DND-41 (cell line): ENCODE measurements around the gene GPR146.

Experiments used
- ATAC-seq: fragments of 200-7000 bp; cut with Tn5 transposase; 3 replicates; pipeline ENCODE4 v1.9.1; 2021; ENCODE audit warnings: low read depth; ENCODE audit not compliant: insufficient read depth
- DNase-seq: peaks from one replicate; pipeline ENCODE4 v3.0.0-alpha.2; 2020
- H2AFZ ChIP-seq: 2 replicates; pipeline ENCODE4 v1.6.0; 2012; ENCODE audit warnings: low read depth, low read length
- H3K27ac ChIP-seq: 2 replicates; pipeline ENCODE4 v1.5.1; 2012; ENCODE audit warnings: low read length, inconsistent platforms
- H3K27me3 ChIP-seq: fragments of 200-600 bp; sonication (generic); 2 replicates; pipeline ENCODE4 v1.6.0; 2012; ENCODE audit warnings: low read length, mild to moderate bottlenecking, inconsistent platforms; ENCODE audit not compliant: insufficient read depth, poor library complexity
- H3K36me3 ChIP-seq: 2 replicates; pipeline ENCODE4 v1.5.1; 2012; ENCODE audit warnings: low read length, inconsistent platforms; ENCODE audit not compliant: insufficient read depth
- H3K4me1 ChIP-seq: 2 replicates; pipeline ENCODE4 v1.5.1; 2012; ENCODE audit warnings: mild to moderate bottlenecking, low read length; ENCODE audit not compliant: insufficient read depth
- H3K4me2 ChIP-seq: 2 replicates; pipeline ENCODE4 v1.6.0; 2012; ENCODE audit warnings: mild to moderate bottlenecking, moderate library complexity, low read length, inconsistent platforms; ENCODE audit not compliant: insufficient read depth
- H3K4me3 ChIP-seq, 2 experiments: fragments of 200-600 bp in 1 of 2; shearing (Covaris generic) in 1 of 2; 2 replicates each; pipeline ENCODE4 v1.5.1; 2012 to 2016; ENCODE audit warnings: inconsistent platforms in 2 of 2, low read length in 2 of 2, mild to moderate bottlenecking in 2 of 2, low read depth in 1 of 2, moderate library complexity in 1 of 2
- H3K79me2 ChIP-seq: 2 replicates; pipeline ENCODE4 v1.6.0; 2012; ENCODE audit warnings: low read length, inconsistent platforms; ENCODE audit not compliant: insufficient read depth
- H3K9ac ChIP-seq: 2 replicates; pipeline ENCODE4 v1.6.0; 2012; ENCODE audit warnings: low read depth, mild to moderate bottlenecking, inconsistent platforms, low read length, moderate library complexity
- H3K9me3 ChIP-seq: 2 replicates; pipeline ENCODE4 v1.5.1; 2012; ENCODE audit warnings: low read length, moderate library complexity, mild to moderate bottlenecking, inconsistent platforms; ENCODE audit not compliant: insufficient read depth, severe bottlenecking
- H4K20me1 ChIP-seq: 2 replicates; pipeline ENCODE4 v1.6.0; 2012; ENCODE audit warnings: low read length; ENCODE audit not compliant: insufficient read depth
- CTCF ChIP-seq: IDR thresholded peaks from 2 replicates; pipeline ENCODE4 v1.5.1; 2012; ENCODE audit warnings: borderline replicate concordance, low read length, moderate library complexity, mild to moderate bottlenecking; ENCODE audit not compliant: poor library complexity, severe bottlenecking; ENCODE audit errors: extremely low read depth
- EZH2 ChIP-seq: IDR thresholded peaks from 3 replicates; pipeline ENCODE4 v1.6.1; 2012; ENCODE audit warnings: borderline replicate concordance, low read depth, mild to moderate bottlenecking, moderate library complexity, low read length, inconsistent platforms; ENCODE audit not compliant: severe bottlenecking

GPR146 gene

DNA sequence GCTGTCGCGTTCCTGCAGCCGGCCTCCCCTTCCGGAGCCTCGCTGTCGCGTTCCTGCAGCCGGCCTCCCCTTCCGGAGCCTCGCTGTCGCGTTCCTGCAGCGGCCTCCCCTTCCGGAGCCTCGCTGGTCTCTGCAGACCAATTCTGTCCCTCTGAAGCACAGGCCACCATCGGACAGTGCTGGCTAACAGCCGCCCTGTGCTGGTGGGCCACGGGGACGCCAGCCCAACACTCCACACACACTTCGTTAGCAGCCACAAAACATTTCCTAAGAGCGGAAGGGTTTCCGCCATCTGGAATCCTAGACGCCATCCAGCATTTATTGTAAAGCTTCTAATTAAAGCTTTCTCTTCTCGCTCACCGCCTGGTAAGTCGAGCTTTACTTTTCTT, 54.8 kb downstream of the GPR146 start:
- H3K36me3 ChIP-seq, result no peaks in the 10 kb centered on the region; the same call in 1 of the 2 replicates
- no peaks in the 10 kb centered on the region for H3K9me3 ChIP-seq
- H3K27me3 ChIP-seq, result no peaks in the 10 kb centered on the region
- no peaks in the 10 kb centered on the region; the same call in 1 of the 2 replicates for H3K4me1 ChIP-seq
- peaks cover 13% of the 10 kb centered on the region for H3K79me2 ChIP-seq
- ATAC-seq, result no peak
- no peak overlapping the region for H3K27ac ChIP-seq
- no peak for DNase-seq
- TF ChIP-seq EZH2 (no peak), CTCF (no peak)
- peaks cover 54% of the 10 kb centered on the region for H4K20me1 ChIP-seq
- H2AFZ ChIP-seq, result no peak overlapping the region
- no peak overlapping the region for H3K4me2 ChIP-seq
- no peak overlapping the region for H3K4me3 ChIP-seq
- H3K9ac ChIP-seq, result no peak overlapping the region

- Histone ChIP-seq H3K27me3 (no peaks in the 10 kb centered on the region), H3K9me3 (no peaks in the 10 kb centered on the region), H3K9ac (no peak overlapping the region), H3K79me2 (peaks cover 15% of the 10 kb centered on the region), H4K20me1 (peaks cover 55% of the 10 kb centered on the region), H3K4me1 (no peaks in the 10 kb centered on the region; the same call in 1 of the 2 replicates), H3K4me3 (no peak overlapping the region), H3K27ac (no peak overlapping the region), H2AFZ (no peak overlapping the region), H3K4me2 (no peak overlapping the region), H3K36me3 (peaks cover 2% of the 10 kb centered on the region; the same call in 1 of the 2 replicates)
- ATAC-seq, result no peak
- no peak for DNase-seq
- no peak for TF ChIP-seq CTCF
- TF ChIP-seq EZH2, result no peak
These were observed 55.3 kb downstream of the GPR146 start for GRCh38 chr7:1099637-1100036.

DNA sequence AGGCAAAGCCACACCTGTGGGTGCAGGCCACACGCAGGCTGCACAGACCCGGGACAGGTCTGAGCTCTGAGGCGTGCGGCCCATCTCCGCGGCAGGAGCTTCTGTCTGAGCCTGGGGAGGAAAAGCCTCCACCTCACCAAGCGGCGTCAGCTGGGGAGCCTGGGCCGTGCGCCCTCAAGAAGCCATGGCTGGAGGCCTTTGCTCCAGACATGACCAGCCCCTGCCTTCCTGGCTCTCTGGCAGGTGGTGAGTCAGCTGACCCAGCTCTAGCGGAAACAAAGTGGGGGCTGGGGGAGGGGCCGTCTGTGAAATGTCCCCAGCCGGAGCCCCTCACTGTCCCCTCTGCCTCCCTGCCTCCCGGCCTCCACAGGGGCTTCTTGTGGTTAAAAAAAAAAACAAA, 56.0 kb downstream of the GPR146 start:
- ATAC-seq (no peak), DNase-seq (no peak)
- H3K4me1 ChIP-seq, result no peaks in the 10 kb centered on the region; the same call in 1 of the 2 replicates
- H3K27ac ChIP-seq, result no peak overlapping the region
- H3K9me3 ChIP-seq, result no peaks in the 10 kb centered on the region
- no peak overlapping the region for H3K4me2 ChIP-seq
- no peaks in the 10 kb centered on the region for H3K27me3 ChIP-seq
- no peak overlapping the region for H3K4me3 ChIP-seq
- peaks cover 2% of the 10 kb centered on the region; the same call in 1 of the 2 replicates for H3K36me3 ChIP-seq
- no peak overlapping the region for H2AFZ ChIP-seq
- H4K20me1 ChIP-seq, result peaks cover 50% of the 10 kb centered on the region
- H3K79me2 ChIP-seq, result peaks cover 15% of the 10 kb centered on the region
- H3K9ac ChIP-seq, result no peak overlapping the region
- TF ChIP-seq EZH2 (no peak), CTCF (no peak)
